CD4-positive, alpha-beta T cell treated with Interleukin-17A for 4 hours (primary cell): ENCODE data around the gene PIAS1.
A peak's percentile ranks its signal among the peaks of the same experiment; 100 is the strongest.
"Not testable (repeated sequence)": the region's sequence is repeated elsewhere in the genome, so short reads cannot be mapped to it uniquely, and the experiment has no call there.

Experiments used
- DNase-seq: peaks from one replicate; pipeline ENCODE4 v3.0.0-alpha.2; 2020; ENCODE audit warnings: mixed read lengths

PIAS1 gene

GRCh38 chr15:68222432-68222743, 168.3 kb downstream of the PIAS1 start:
- DNase-seq = not testable (repeated sequence)

- no peak for DNase-seq
These were observed 169.1 kb downstream of the PIAS1 start for GRCh38 chr15:68223171-68223570.

- DNase-seq = no peak
These were observed 170.0 kb downstream of the PIAS1 start for GRCh38 chr15:68224108-68224507.

- no peak for DNase-seq
These were observed 170.6 kb downstream of the PIAS1 start for GRCh38 chr15:68224546-68225250.

- DNase-seq = not testable (repeated sequence)
These were observed 171.3 kb downstream of the PIAS1 start for GRCh38 chr15:68225442-68225841.

- no peak for DNase-seq
These were observed 173.6 kb downstream of the PIAS1 start for GRCh38 chr15:68227643-68228142.

GRCh38 chr15:68228143-68228970, 174.2 kb downstream of the PIAS1 start:
- DNase-seq = no peak

GRCh38 chr15:68228971-68229385, 174.9 kb downstream of the PIAS1 start:
- DNase-seq = no peak

GRCh38 chr15:68229386-68230156, 175.5 kb downstream of the PIAS1 start, which contains the start of gene CLN6:
Gene CLN6, minus strand, starts transcription at chr15:68229728. Its CDS starts 144 bp downstream, at chr15:68229584.
- peak; percentile 86 for DNase-seq

GRCh38 chr15:68230157-68231100, 176.3 kb downstream of the PIAS1 start:
- DNase-seq = no peak

GRCh38 chr15:68231102-68231818, 177.1 kb downstream of the PIAS1 start:
- no peak for DNase-seq

- no peak for DNase-seq
These were observed 178.3 kb downstream of the PIAS1 start for GRCh38 chr15:68232449-68232848.

- no peak for DNase-seq
These were observed 178.8 kb downstream of the PIAS1 start for GRCh38 chr15:68232937-68233336.

GRCh38 chr15:68234060-68234459, 179.9 kb downstream of the PIAS1 start:
- no peak for DNase-seq

- not testable (repeated sequence) for DNase-seq
These were observed 180.4 kb downstream of the PIAS1 start for GRCh38 chr15:68234520-68234919.

- DNase-seq = no peak
These were observed 180.9 kb downstream of the PIAS1 start for GRCh38 chr15:68235022-68235421.

GRCh38 chr15:68239025-68239424, 184.9 kb downstream of the PIAS1 start:
- DNase-seq = no peak

GRCh38 chr15:68241088-68241935, 187.2 kb downstream of the PIAS1 start:
- DNase-seq = no peak
